HG03175 (cell line): ENCODE results near the gene NOTUM.

Source experiments
- ATAC-seq: cut with Tn5 transposase; IDR thresholded peaks from one replicate; pipeline ENCODE4 v1.9.1; 2021; ENCODE audit warnings: mild to moderate bottlenecking, moderate library complexity; ENCODE audit not compliant: unreplicated experiment

Gene NOTUM

GRCh38 chr17:81912441-81913309 lies 48.3 kb downstream of the NOTUM start:
- ATAC-seq = no peak

GRCh38 chr17:81911969-81912368 lies 49.0 kb downstream of the NOTUM start:
- ATAC-seq = no peak

GRCh38 chr17:81911277-81911961 lies 49.6 kb downstream of the NOTUM start, which contains the start of gene PCYT2:
PCYT2 (minus strand) TSS chr17:81911399; CDS start chr17:81911355, 44 bp downstream.
- ATAC-seq = peak; percentile 73

- peak; percentile 28 for ATAC-seq
Measured at GRCh38 chr17:81910840-81911276, 50.1 kb downstream of the NOTUM start.

- no peak for ATAC-seq
Measured at GRCh38 chr17:81909966-81910839, 50.8 kb downstream of the NOTUM start.

- no peak for ATAC-seq
Measured at GRCh38 chr17:81909231-81909630, 51.8 kb downstream of the NOTUM start.

- ATAC-seq = no peak
Measured at GRCh38 chr17:81908793-81909192, 52.2 kb downstream of the NOTUM start.

GRCh38 chr17:81907219-81908145 lies 53.5 kb downstream of the NOTUM start:
- no peak for ATAC-seq

GRCh38 chr17:81906476-81907218 lies 54.3 kb downstream of the NOTUM start:
- no peak for ATAC-seq

GRCh38 chr17:81905993-81906392 lies 55.0 kb downstream of the NOTUM start:
- ATAC-seq = no peak

- ATAC-seq = no peak
Measured at GRCh38 chr17:81905424-81905875, 55.5 kb downstream of the NOTUM start.

GRCh38 chr17:81904600-81905423 lies 56.2 kb downstream of the NOTUM start:
- no peak for ATAC-seq

- no peak for ATAC-seq
Measured at GRCh38 chr17:81903896-81904599, 56.9 kb downstream of the NOTUM start.

GRCh38 chr17:81903415-81903831 lies 57.6 kb downstream of the NOTUM start:
- ATAC-seq = no peak

GRCh38 chr17:81902653-81903414 lies 58.2 kb downstream of the NOTUM start:
- ATAC-seq = no peak
